Dendritic cell treated with granulocyte-macrophage colony-stimulating factor and Interleukin-4, amounts not matched to agents 40 ng/mL and 50 ng/mL, for 4 days (primary cell): ENCODE results near the gene CAPN13.
"Not testable (repeated sequence)": the region's sequence is repeated elsewhere in the genome, so short reads cannot be mapped to it uniquely, and the experiment has no call there.

Source experiments
- H3K27ac Mint-ChIP-seq: one replicate; pipeline ENCODE4 v1.8.0; 2022; ENCODE audit warnings: mild to moderate bottlenecking, mixed read lengths
- H3K27me3 Mint-ChIP-seq: one replicate; pipeline ENCODE4 v1.8.0; 2022; ENCODE audit warnings: mild to moderate bottlenecking, mixed read lengths
- H3K36me3 Mint-ChIP-seq: one replicate; pipeline ENCODE4 v1.8.0; 2022; ENCODE audit warnings: low read depth, mixed read lengths
- H3K4me1 Mint-ChIP-seq: one replicate; pipeline ENCODE4 v1.8.0; 2022; ENCODE audit warnings: low read depth, mixed read lengths
- H3K4me3 Mint-ChIP-seq: one replicate; pipeline ENCODE4 v1.8.0; 2022; ENCODE audit warnings: mild to moderate bottlenecking, moderate library complexity, mixed read lengths
- H3K9me3 Mint-ChIP-seq: one replicate; pipeline ENCODE4 v1.8.0; 2022; ENCODE audit warnings: mixed read lengths
- intact Hi-C: fragments of 100-400 bp; cut with micrococcal nuclease; formaldehyde crosslinking; loops from one replicate; pipeline ENCODE4 v1.15.0; 2022

Gene CAPN13

GRCh38 chr2:30705711-30706533, 101.3 kb downstream of the CAPN13 start:
- peaks cover 1% of the 10 kb centered on the region for H3K27me3 Mint-ChIP-seq
- peaks cover 9% of the 10 kb centered on the region for H3K36me3 Mint-ChIP-seq
- intact Hi-C loops = no loop called here
- peaks cover 24% of the 10 kb centered on the region for H3K9me3 Mint-ChIP-seq
- no peak overlapping the region for H3K4me3 Mint-ChIP-seq
- H3K4me1 Mint-ChIP-seq = peaks cover 12% of the 10 kb centered on the region
- H3K27ac Mint-ChIP-seq = no peak overlapping the region

GRCh38 chr2:30705056-30705455, 102.2 kb downstream of the CAPN13 start:
- Mint-ChIP-seq H3K27ac (no peak overlapping the region), H3K4me1 (peaks cover 12% of the 10 kb centered on the region), H3K4me3 (no peak overlapping the region), H3K27me3 (peaks cover 1% of the 10 kb centered on the region), H3K9me3 (peaks cover 31% of the 10 kb centered on the region), H3K36me3 (peaks cover 9% of the 10 kb centered on the region)
- intact Hi-C loops = no loop called here

- Mint-ChIP-seq H3K36me3 (peaks cover 9% of the 10 kb centered on the region), H3K4me3 (no peak overlapping the region), H3K27ac (no peak overlapping the region), H3K4me1 (peaks cover 12% of the 10 kb centered on the region), H3K27me3 (peaks cover 1% of the 10 kb centered on the region), H3K9me3 (peaks cover 31% of the 10 kb centered on the region)
- intact Hi-C loops = no loop called here
Observed at GRCh38 chr2:30704309-30705020, 102.8 kb downstream of the CAPN13 start.

- peaks cover 9% of the 10 kb centered on the region for H3K36me3 Mint-ChIP-seq
- H3K27me3 Mint-ChIP-seq = no peaks in the 10 kb centered on the region
- intact Hi-C loops = no loop called here
- no peak overlapping the region for H3K27ac Mint-ChIP-seq
- no peak overlapping the region for H3K4me3 Mint-ChIP-seq
- peaks cover 36% of the 10 kb centered on the region for H3K9me3 Mint-ChIP-seq
- peaks cover 12% of the 10 kb centered on the region for H3K4me1 Mint-ChIP-seq
Observed at GRCh38 chr2:30702694-30703093, 104.6 kb downstream of the CAPN13 start.

- Mint-ChIP-seq H3K27me3 (no peaks in the 10 kb centered on the region), H3K27ac (no peak overlapping the region), H3K4me1 (peaks cover 12% of the 10 kb centered on the region), H3K4me3 (no peak overlapping the region), H3K36me3 (peaks cover 9% of the 10 kb centered on the region), H3K9me3 (peaks cover 40% of the 10 kb centered on the region)
- intact Hi-C loops = no loop called here
Observed at GRCh38 chr2:30701782-30702181, 105.5 kb downstream of the CAPN13 start.

GRCh38 chr2:30697242-30698103, 109.8 kb downstream of the CAPN13 start:
- H3K27ac Mint-ChIP-seq, H3K4me3 Mint-ChIP-seq, H3K36me3 Mint-ChIP-seq, intact Hi-C loops: not testable (repeated sequence)
- Mint-ChIP-seq H3K9me3 (peaks cover 32% of the 10 kb centered on the region), H3K27me3 (peaks cover 13% of the 10 kb centered on the region), H3K4me1 (peaks cover 13% of the 10 kb centered on the region)

- intact Hi-C loops = no loop called here
- peaks cover 12% of the 10 kb centered on the region for H3K4me1 Mint-ChIP-seq
Observed at GRCh38 chr2:30695749-30696148, 111.5 kb downstream of the CAPN13 start.

GRCh38 chr2:30694286-30695055, 112.8 kb downstream of the CAPN13 start:
- H3K27ac Mint-ChIP-seq = no peak overlapping the region
- peaks cover 12% of the 10 kb centered on the region for H3K4me1 Mint-ChIP-seq
- H3K4me3 Mint-ChIP-seq = no peak overlapping the region
- peaks cover 9% of the 10 kb centered on the region for H3K9me3 Mint-ChIP-seq
- H3K27me3 Mint-ChIP-seq = peaks cover 13% of the 10 kb centered on the region
- no peaks in the 10 kb centered on the region for H3K36me3 Mint-ChIP-seq
- intact Hi-C loops = no loop called here

More at GRCh38 chr2:30695749-30696148, 111.5 kb downstream of the CAPN13 start:
- H3K27ac Mint-ChIP-seq = no peak overlapping the region
- no peak overlapping the region for H3K4me3 Mint-ChIP-seq
- no peaks in the 10 kb centered on the region for H3K36me3 Mint-ChIP-seq
- peaks cover 13% of the 10 kb centered on the region for H3K27me3 Mint-ChIP-seq
- H3K9me3 Mint-ChIP-seq = peaks cover 15% of the 10 kb centered on the region

- no peaks in the 10 kb centered on the region for H3K36me3 Mint-ChIP-seq
- peaks cover 9% of the 10 kb centered on the region for H3K9me3 Mint-ChIP-seq
- H3K27ac Mint-ChIP-seq = no peak overlapping the region
- H3K4me3 Mint-ChIP-seq = no peak overlapping the region
- peaks cover 12% of the 10 kb centered on the region for H3K4me1 Mint-ChIP-seq
- H3K27me3 Mint-ChIP-seq = peaks cover 13% of the 10 kb centered on the region
- intact Hi-C loops = no loop called here
Observed at GRCh38 chr2:30693821-30694281, 113.4 kb downstream of the CAPN13 start.

- intact Hi-C loops = no loop called here
- Mint-ChIP-seq H3K4me1 (peaks cover 12% of the 10 kb centered on the region), H3K36me3 (no peaks in the 10 kb centered on the region), H3K27ac (no peak overlapping the region), H3K4me3 (no peak overlapping the region), H3K9me3 (peaks cover 6% of the 10 kb centered on the region), H3K27me3 (peaks cover 13% of the 10 kb centered on the region)
Observed at GRCh38 chr2:30692829-30693275, 114.4 kb downstream of the CAPN13 start.

GRCh38 chr2:30691948-30692828, 115.1 kb downstream of the CAPN13 start:
- Mint-ChIP-seq H3K27ac (no peak overlapping the region), H3K4me1 (peaks cover 12% of the 10 kb centered on the region), H3K4me3 (no peak overlapping the region), H3K27me3 (peaks cover 13% of the 10 kb centered on the region), H3K36me3 (no peaks in the 10 kb centered on the region), H3K9me3 (no peaks in the 10 kb centered on the region)
- intact Hi-C loops = no loop called here

- intact Hi-C loops = no loop called here
- H3K36me3 Mint-ChIP-seq = no peaks in the 10 kb centered on the region
- H3K4me1 Mint-ChIP-seq = peaks cover 12% of the 10 kb centered on the region
- H3K27ac Mint-ChIP-seq = no peak overlapping the region
- H3K9me3 Mint-ChIP-seq = no peaks in the 10 kb centered on the region
- no peak overlapping the region for H3K4me3 Mint-ChIP-seq
- H3K27me3 Mint-ChIP-seq = peaks cover 13% of the 10 kb centered on the region
Observed at GRCh38 chr2:30691091-30691947, 115.9 kb downstream of the CAPN13 start.
